IMR-90 (cell line): ENCODE measurements around the gene PLD5. TPM values are rescaled to one million over a fixed set of nuclear protein-coding genes. Genes with fewer than 3 reads are reported as not detected.

Experiments used
- ATAC-seq: fragments of 200-7000 bp; cut with Tn5 transposase; 2 replicates; pipeline ENCODE4 v1.9.1; 2020; ENCODE audit warnings: low read depth, mild to moderate bottlenecking, moderate library complexity
- BruUV-seq: library from RNA; stranded (reverse); fragments of 400-500 nt; replicated peaks from 2 replicates; lab custom pipeline; 2021; lab: Mats Ljungman, UMichigan
- CTCF ChIA-PET: fragments of 300-600 bp; formaldehyde crosslinking; extraction: SDS; loops from one replicate; lab custom pipeline; 2021; ENCODE audit warnings: antibody characterized with exemption; lab: Yijun Ruan, JAX
- POLR2A ChIA-PET: fragments of 300-600 bp; sonication (Branson Sonifier 250); formaldehyde crosslinking; loops from one replicate; lab custom pipeline; 2022; ENCODE audit warnings: antibody characterized with exemption; ENCODE audit not compliant: unreplicated experiment; lab: Charles Lee
- DNase-seq: peaks from one replicate; pipeline ENCODE4 v3.0.0; 2013
- H2AFZ ChIP-seq: replicated peaks from 2 replicates; pipeline ENCODE3; 2013; ENCODE audit warnings: low read length, mild to moderate bottlenecking; ENCODE audit not compliant: poor library complexity
- H2AK5ac ChIP-seq: 2 replicates; pipeline ENCODE4 v1.6.1; 2013; ENCODE audit warnings: low read depth, low read length, inconsistent platforms
- H2AK9ac ChIP-seq: replicated peaks from 2 replicates; pipeline ENCODE3; 2013; ENCODE audit warnings: mild to moderate bottlenecking, low read depth, low read length, moderate library complexity; ENCODE audit not compliant: poor library complexity
- H2BK120ac ChIP-seq: 2 replicates; pipeline ENCODE4 v1.6.1; 2013; ENCODE audit warnings: low read depth, low read length, inconsistent platforms
- H2BK15ac ChIP-seq: 3 replicates; pipeline ENCODE4 v1.6.1; 2013; ENCODE audit warnings: low read depth, low read length, inconsistent platforms
- H2BK20ac ChIP-seq: 2 replicates; pipeline ENCODE4 v1.6.1; 2013; ENCODE audit warnings: low read depth, mild to moderate bottlenecking, inconsistent platforms, low read length, moderate library complexity
- H2BK5ac ChIP-seq: 2 replicates; pipeline ENCODE4 v1.6.1; 2013; ENCODE audit warnings: mild to moderate bottlenecking, low read depth, low read length, inconsistent platforms; ENCODE audit not compliant: poor library complexity, severe bottlenecking
- H3K14ac ChIP-seq: replicated peaks from 2 replicates; pipeline ENCODE4 v1.6.1; 2013; ENCODE audit warnings: low read depth, low read length, inconsistent platforms
- H3K18ac ChIP-seq: 2 replicates; pipeline ENCODE4 v1.6.1; 2013; ENCODE audit warnings: low read depth, low read length, control low read depth
- H3K23ac ChIP-seq: 2 replicates; pipeline ENCODE4 v1.6.1; 2013; ENCODE audit warnings: low read depth, low read length, inconsistent platforms
- H3K27ac ChIP-seq: 2 replicates; pipeline ENCODE4 v1.5.1; 2013; ENCODE audit warnings: mild to moderate bottlenecking, control low read depth, low read length; ENCODE audit not compliant: insufficient read depth
- H3K27me3 ChIP-seq: 2 replicates; pipeline ENCODE4 v1.6.1; 2013; ENCODE audit warnings: low read length; ENCODE audit not compliant: control insufficient read depth, insufficient read depth
- H3K36me3 ChIP-seq: 2 replicates; pipeline ENCODE4 v1.6.1; 2013; ENCODE audit warnings: low read length, mixed read lengths; ENCODE audit not compliant: control insufficient read depth, insufficient read depth
- H3K4ac ChIP-seq: 2 replicates; pipeline ENCODE4 v1.6.1; 2013; ENCODE audit warnings: low read depth, low read length, inconsistent platforms
- H3K4me1 ChIP-seq: 2 replicates; pipeline ENCODE4 v1.6.1; 2013; ENCODE audit warnings: low read length, mixed read lengths; ENCODE audit not compliant: control insufficient read depth, insufficient read depth
- H3K4me2 ChIP-seq: 2 replicates; pipeline ENCODE4 v1.6.1; 2013; ENCODE audit warnings: low read depth, mild to moderate bottlenecking, control low read depth, low read length, moderate library complexity
- H3K4me3 ChIP-seq: 2 replicates; pipeline ENCODE4 v1.5.1; 2013; ENCODE audit warnings: low read depth, mild to moderate bottlenecking, control low read depth, low read length, moderate library complexity; ENCODE audit not compliant: insufficient read depth
- H3K56ac ChIP-seq: 2 replicates; pipeline ENCODE4 v1.6.1; 2013; ENCODE audit warnings: low read length, inconsistent platforms; ENCODE audit not compliant: insufficient read depth; ENCODE audit errors: extremely low read depth
- H3K79me1 ChIP-seq, 2 experiments: 2 replicates each; pipeline ENCODE4 v1.6.1; 2013; ENCODE audit warnings: low read length in 2 of 2, inconsistent platforms in 1 of 2, low read depth in 1 of 2
- H3K9ac ChIP-seq: 2 replicates; pipeline ENCODE4 v1.6.1; 2013; ENCODE audit warnings: low read depth, low read length, control low read depth
- H3K9me1 ChIP-seq: 2 replicates; pipeline ENCODE4 v1.6.1; 2013; ENCODE audit warnings: low read length, inconsistent platforms; ENCODE audit not compliant: insufficient read depth
- H3K9me3 ChIP-seq: 2 replicates; pipeline ENCODE4 v1.6.1; 2013; ENCODE audit warnings: low read length; ENCODE audit not compliant: control insufficient read depth, insufficient read depth
- H4K20me1 ChIP-seq: 2 replicates; pipeline ENCODE4 v1.6.1; 2013; ENCODE audit warnings: low read length, inconsistent platforms; ENCODE audit not compliant: insufficient read depth
- H4K5ac ChIP-seq: 2 replicates; pipeline ENCODE4 v1.6.1; 2013; ENCODE audit warnings: mild to moderate bottlenecking, low read depth, low read length, control low read depth
- H4K8ac ChIP-seq, 2 experiments: 2 replicates each; pipeline ENCODE4 v1.6.1; 2013; ENCODE audit warnings: low read depth in 2 of 2, low read length in 2 of 2, control low read depth in 1 of 2, inconsistent platforms in 1 of 2
- H4K91ac ChIP-seq: 2 replicates; pipeline ENCODE4 v1.6.1; 2013; ENCODE audit warnings: low read depth, low read length, inconsistent platforms; ENCODE audit not compliant: insufficient read depth
- BHLHE40 ChIP-seq: fragments of 150-350 bp; IDR thresholded peaks from 2 replicates; pipeline ENCODE4 v1.6.1; 2016; ENCODE audit warnings: mild to moderate bottlenecking, low read depth, low read length
- CEBPB ChIP-seq: IDR thresholded peaks from 2 replicates; pipeline ENCODE4 v1.6.1; 2012; ENCODE audit warnings: low read depth, low read length, improper control_type of control experiment
- CHD1 ChIP-seq: IDR thresholded peaks from 2 replicates; pipeline ENCODE4 v1.6.1; 2012; ENCODE audit warnings: low read depth, low read length, improper control_type of control experiment
- CTCF ChIP-seq: conservative IDR thresholded peaks from 2 replicates; pipeline ENCODE4 v1.5.1; 2012; ENCODE audit warnings: mild to moderate bottlenecking, low read depth, low read length, improper control_type of control experiment
- ELK1 ChIP-seq: fragments of 150-350 bp; IDR thresholded peaks from 2 replicates; pipeline ENCODE4 v1.6.1; 2016; ENCODE audit warnings: low read depth, mild to moderate bottlenecking, low read length, moderate library complexity, borderline replicate concordance
- FOS ChIP-seq: fragments of 150-350 bp; IDR thresholded peaks from 2 replicates; pipeline ENCODE4 v1.6.1; 2016; ENCODE audit warnings: low read depth, low read length
- MAFK ChIP-seq: IDR thresholded peaks from 2 replicates; pipeline ENCODE4 v1.6.1; 2012; ENCODE audit warnings: low read depth, low read length, improper control_type of control experiment
- MAZ ChIP-seq: IDR thresholded peaks from 2 replicates; pipeline ENCODE4 v1.6.1; 2012; ENCODE audit warnings: low read depth, mild to moderate bottlenecking, low read length, improper control_type of control experiment, moderate library complexity, borderline replicate concordance
- MXI1 ChIP-seq: IDR thresholded peaks from 2 replicates; pipeline ENCODE4 v1.6.1; 2012; ENCODE audit warnings: low read depth, mild to moderate bottlenecking, low read length, moderate library complexity, borderline replicate concordance
- NFE2L2 ChIP-seq: fragments of 150-350 bp; IDR thresholded peaks from 2 replicates; pipeline ENCODE4 v1.6.1; 2016; ENCODE audit warnings: low read depth, mild to moderate bottlenecking, low read length
- POLR2A ChIP-seq: IDR thresholded peaks from 2 replicates; pipeline ENCODE4 v1.6.1; 2012; ENCODE audit warnings: mild to moderate bottlenecking, low read depth, low read length
- RAD21 ChIP-seq: IDR thresholded peaks from 2 replicates; pipeline ENCODE4 v1.6.1; 2012; ENCODE audit warnings: low read length, improper control_type of control experiment
- RCOR1 ChIP-seq: IDR thresholded peaks from 2 replicates; pipeline ENCODE4 v1.6.1; 2012; ENCODE audit warnings: mild to moderate bottlenecking, low read length, improper control_type of control experiment; ENCODE audit not compliant: insufficient replicate concordance
- RFX5 ChIP-seq: IDR thresholded peaks from 2 replicates; pipeline ENCODE4 v1.8.0; 2012; ENCODE audit warnings: low read depth, mild to moderate bottlenecking, low read length, moderate library complexity
- SMC3 ChIP-seq: fragments of 150-350 bp; IDR thresholded peaks from 2 replicates; pipeline ENCODE4 v1.6.1; 2016; ENCODE audit warnings: low read depth, mild to moderate bottlenecking, antibody characterized with exemption, low read length, moderate library complexity
- WGBS, 2 experiments: methylation state at CpG; one replicate each; pipeline versions ENCODE4 v1.1.5 to v1.1.7; 2013; ENCODE audit warnings: missing lambda C conversion rate in 2 of 2; ENCODE audit not compliant: insufficient read length in 1 of 2; ENCODE audit errors: extremely low coverage in 2 of 2; 5-methylcytosine and 5-hydroxymethylcytosine counted together
- dilution Hi-C: fragments of 300-500 bp; cut with HindIII; formaldehyde crosslinking; loops from one replicate; pipeline ENCODE4 v1.14.3; 2018; ENCODE audit warnings: low sequenced_read_pairs; ENCODE audit not compliant: unreplicated experiment
- in situ Hi-C: fragments of 300-500 bp; cut with MboI; formaldehyde crosslinking; loops from 3 replicates; pipeline ENCODE4 v1.14.3; 2019; ENCODE audit warnings: low sequenced_read_pairs, inconsistent platforms, mixed read lengths
- intact Hi-C: fragments of 100-400 bp; cut with micrococcal nuclease; formaldehyde crosslinking; loops from 2 replicates; pipeline ENCODE4 v1.10.0; 2022
- polyA plus RNA-seq, 3 experiments: library from polyadenylated mRNA; depleted of rRNA; stranded (reverse); fragments of >200 nt; gene quantifications; 2 replicates each; pipeline ENCODE4 v1.2.3, GENCODE V29; 2012; ENCODE audit warnings: low replicate concordance in 1 of 3
- total RNA-seq: library from RNA; depleted of rRNA; stranded (reverse); fragments of >200 nt; gene quantifications from 2 replicates; pipeline ENCODE4 v1.2.3, GENCODE V29; 2012
- TF ChIP-seq, protein P1 (sequence below): fragments of 150-350 bp; IDR thresholded peaks from 2 replicates; pipeline ENCODE4 v1.6.1; 2017; ENCODE audit warnings: mild to moderate bottlenecking, antibody characterized with exemption, low read length, low read depth

Gene PLD5
- total and polyA plus RNA-seq, 2 of the 4 experiments (the other 2 are of a cell fraction): not detected

DNA sequence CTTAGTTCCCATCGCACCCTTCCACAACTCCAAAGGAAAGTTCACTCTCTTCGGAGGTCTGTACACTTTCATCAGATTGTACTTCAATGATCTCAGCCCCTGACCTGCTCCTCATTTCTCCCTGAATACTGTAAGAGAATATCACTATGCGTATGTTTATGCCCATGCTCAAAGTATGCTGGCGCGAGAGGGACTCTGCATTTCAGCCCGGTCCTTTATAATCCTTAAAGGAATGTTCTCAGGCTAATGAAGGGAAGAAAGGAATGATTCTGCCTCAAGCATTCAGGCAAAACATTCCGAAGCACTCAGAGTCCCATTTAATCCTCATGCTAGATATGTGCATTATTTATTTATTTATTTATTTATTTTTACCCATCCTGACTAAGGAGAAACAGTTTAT lies 76.8 kb downstream of the PLD5 start:
- Histone ChIP-seq H2BK15ac (no peak overlapping the region), H3K4me3 (no peak overlapping the region), H4K91ac (no peak overlapping the region), H3K36me3 (no peaks in the 10 kb centered on the region), H3K9me1 (no peaks in the 10 kb centered on the region), H3K4me2 (no peak overlapping the region), H3K79me1 (no peaks in the 10 kb centered on the region), H2AK9ac (no peak overlapping the region), H4K8ac (no peak overlapping the region), H2AK5ac (no peak overlapping the region), H3K14ac (no peak overlapping the region), H3K27ac (no peak overlapping the region), H4K5ac (no peak overlapping the region), H3K27me3 (no peaks in the 10 kb centered on the region), H2AFZ (no peak overlapping the region), H3K4ac (no peak overlapping the region), H2BK5ac (no peak overlapping the region), H3K23ac (no peak overlapping the region), H3K56ac (no peak overlapping the region), H2BK120ac (no peak overlapping the region), H3K4me1 (no peaks in the 10 kb centered on the region), H3K18ac (no peak overlapping the region), H3K9me3 (peaks cover 11% of the 10 kb centered on the region; the same call in 1 of the 2 replicates), H3K9ac (no peak overlapping the region), H2BK20ac (no peak overlapping the region), H4K20me1 (no peaks in the 10 kb centered on the region)
- WGBS, 2 experiments: no CpG with 5 or more reads among the region's 7 CpGs
- dilution Hi-C loops: no loop called here
- DNase-seq (no peak), ATAC-seq (no peak)
- ChIA-PET POLR2A (no interaction called here), CTCF (no interaction called here)
- no TSS peak for BruUV-seq
- in situ Hi-C loops: no loop called here
- intact Hi-C loops: no loop called here
- no peak for TF ChIP-seq ELK1
- TF ChIP-seq NFE2L2: no peak
- TF ChIP-seq MAZ: no peak
- TF ChIP-seq CTCF: no peak
- TF ChIP-seq, protein P1, sequence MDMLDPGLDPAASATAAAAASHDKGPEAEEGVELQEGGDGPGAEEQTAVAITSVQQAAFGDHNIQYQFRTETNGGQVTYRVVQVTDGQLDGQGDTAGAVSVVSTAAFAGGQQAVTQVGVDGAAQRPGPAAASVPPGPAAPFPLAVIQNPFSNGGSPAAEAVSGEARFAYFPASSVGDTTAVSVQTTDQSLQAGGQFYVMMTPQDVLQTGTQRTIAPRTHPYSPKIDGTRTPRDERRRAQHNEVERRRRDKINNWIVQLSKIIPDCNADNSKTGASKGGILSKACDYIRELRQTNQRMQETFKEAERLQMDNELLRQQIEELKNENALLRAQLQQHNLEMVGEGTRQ: no peak
- no peak for TF ChIP-seq BHLHE40
- no peak for TF ChIP-seq CEBPB
- TF ChIP-seq CHD1: no peak
- no peak for TF ChIP-seq RCOR1
- TF ChIP-seq MXI1: no peak
- TF ChIP-seq SMC3: no peak
- TF ChIP-seq RAD21: no peak
- TF ChIP-seq RFX5: no peak
- TF ChIP-seq FOS: no peak
- TF ChIP-seq POLR2A: no peak
- TF ChIP-seq MAFK: no peak
